ENCODE data around the gene NOS1AP. TPM values are rescaled to one million over a fixed set of nuclear protein-coding genes. Genes with fewer than 3 reads are reported as not detected.
"Not testable (repeated sequence)": the region's sequence is repeated elsewhere in the genome, so short reads cannot be mapped to it uniquely, and the experiment has no call there.

The NOS1AP gene
- total and polyA plus RNA-seq, 8 donors: 2.2 to 6.2 (median 3.3) TPM

- Histone ChIP-seq H3K4me3 (no peak overlapping the region), H3K27ac (no peak overlapping the region)
- TF ChIP-seq CTCF (IDR thresholded peaks at IDR 0.05): no peak
Observed at GRCh38 chr1:162347281-162347680, 277.8 kb downstream of the NOS1AP start.

GRCh38 chr1:162349635-162350330 lies 280.3 kb downstream of the NOS1AP start:
- Histone ChIP-seq H3K27me3 (no peaks in the 10 kb centered on the region), H3K27ac (no peak overlapping the region), H3K36me3 (no peaks in the 10 kb centered on the region), H3K9me3 (no peaks in the 10 kb centered on the region), H3K4me1 (no peaks in the 10 kb centered on the region), H3K4me3 (no peak overlapping the region)
- intact Hi-C loops (cut with DNase I): no loop called here
- ATAC-seq (no peak), DNase-seq (no peak)
- TF ChIP-seq CTCF (IDR thresholded peaks at IDR 0.05): no peak

More at GRCh38 chr1:162347281-162347680, 277.8 kb downstream of the NOS1AP start:
- no peaks in the 10 kb centered on the region for H3K4me1 ChIP-seq
- no peak for DNase-seq
- no peaks in the 10 kb centered on the region for H3K9me3 ChIP-seq
- H3K27me3 ChIP-seq: no peaks in the 10 kb centered on the region
- H3K36me3 ChIP-seq: no peaks in the 10 kb centered on the region
- ATAC-seq: no peak
- intact Hi-C loops (cut with DNase I): no loop called here

- no peaks in the 10 kb centered on the region for H3K4me1 ChIP-seq
- H3K27me3 ChIP-seq: no peaks in the 10 kb centered on the region
- no peaks in the 10 kb centered on the region for H3K9me3 ChIP-seq
- H3K27ac ChIP-seq: no peak overlapping the region
- ATAC-seq: no peak
- no peak for TF ChIP-seq CTCF (IDR thresholded peaks at IDR 0.05)
- DNase-seq: no peak
- intact Hi-C loops (cut with DNase I): no loop called here
- H3K36me3 ChIP-seq: no peaks in the 10 kb centered on the region
- no peak overlapping the region for H3K4me3 ChIP-seq
Observed at GRCh38 chr1:162351246-162351842, 281.9 kb downstream of the NOS1AP start.

GRCh38 chr1:162351874-162352273 lies 282.4 kb downstream of the NOS1AP start:
- H3K27ac ChIP-seq; ATAC-seq; H3K36me3 ChIP-seq; DNase-seq; intact Hi-C loops (cut with DNase I); H3K4me3 ChIP-seq; H3K27me3 ChIP-seq; H3K9me3 ChIP-seq; H3K4me1 ChIP-seq: not testable (repeated sequence)

GRCh38 chr1:162353078-162353477 lies 283.6 kb downstream of the NOS1AP start:
- ATAC-seq (no peak), DNase-seq (no peak)
- no peaks in the 10 kb centered on the region for H3K27me3 ChIP-seq
- H3K27ac ChIP-seq: no peak overlapping the region
- no peaks in the 10 kb centered on the region for H3K4me1 ChIP-seq
- H3K36me3 ChIP-seq: no peaks in the 10 kb centered on the region
- no peak for TF ChIP-seq CTCF (IDR thresholded peaks at IDR 0.05)
- no peak overlapping the region for H3K4me3 ChIP-seq
- H3K9me3 ChIP-seq: no peaks in the 10 kb centered on the region
- intact Hi-C loops (cut with DNase I): no loop called here
